CD14-positive monocyte (primary cell): ENCODE data around the gene STH. TPM values are rescaled to one million over a fixed set of nuclear protein-coding genes. Genes with fewer than 3 reads are reported as not detected.

Experiments used
- DNase-seq, 3 donors: peaks; one replicate each; pipeline ENCODE4 v3.0.0-alpha.2; 2011 to 2022
- H2AFZ ChIP-seq: 2 replicates; pipeline ENCODE4 v1.6.0; 2012; ENCODE audit warnings: mild to moderate bottlenecking, low read depth, low read length, inconsistent platforms; ENCODE audit not compliant: insufficient read depth, poor library complexity, severe bottlenecking
- H3K27ac ChIP-seq, 2 donors: 1 replicate in 1 of 2; 2 replicates in 1 of 2; pipeline ENCODE4 v1.5.1; 2012 to 2013; ENCODE audit warnings: low read length in 2 of 2, control low read depth in 1 of 2, inconsistent platforms in 1 of 2, low read depth in 1 of 2, mild to moderate bottlenecking in 1 of 2
- H3K27me3 ChIP-seq, 2 donors: one replicate each; pipeline versions ENCODE4 v1.6.0 to v1.6.1; 2011 to 2013; ENCODE audit warnings: low read length in 2 of 2; ENCODE audit not compliant: control insufficient read depth in 2 of 2, insufficient read depth in 2 of 2
- H3K36me3 ChIP-seq, 2 donors: replicated peaks in 1 of 2; 1 replicate in 1 of 2; 2 replicates in 1 of 2; pipeline versions ENCODE4 v1.5.1 to v1.6.1; 2012 to 2013; ENCODE audit warnings: low read length in 2 of 2, control low read depth in 1 of 2, inconsistent platforms in 1 of 2, mild to moderate bottlenecking in 1 of 2; ENCODE audit not compliant: insufficient read depth in 2 of 2, control insufficient read depth in 1 of 2
- H3K4me1 ChIP-seq, 2 donors: 1 replicate in 1 of 2; 2 replicates in 1 of 2; pipeline versions ENCODE4 v1.5.1 to v1.6.1; 2012 to 2013; ENCODE audit warnings: low read length in 2 of 2, control low read depth in 1 of 2, inconsistent platforms in 1 of 2, mild to moderate bottlenecking in 1 of 2, moderate library complexity in 1 of 2; ENCODE audit not compliant: insufficient read depth in 2 of 2, control insufficient read depth in 1 of 2
- H3K4me2 ChIP-seq: replicated peaks from 2 replicates; pipeline ENCODE3; 2012; ENCODE audit warnings: low read length, moderate library complexity, mild to moderate bottlenecking; ENCODE audit not compliant: poor library complexity, severe bottlenecking; ENCODE audit errors: extremely low read depth
- H3K4me3 ChIP-seq, 3 experiments: fragments of 200-600 bp in 1 of 3; sonication (generic) in 1 of 3; replicated peaks in 1 of 3; 1 replicate in 2 of 3; 2 replicates in 1 of 3; pipeline ENCODE4 v1.5.1; 2011 to 2013; ENCODE audit warnings: low read length in 3 of 3, mild to moderate bottlenecking in 3 of 3, control low read depth in 2 of 3, low read depth in 2 of 3, inconsistent platforms in 1 of 3, moderate library complexity in 1 of 3
- H3K79me2 ChIP-seq: 2 replicates; pipeline ENCODE4 v1.6.0; 2012; ENCODE audit warnings: mild to moderate bottlenecking, control low read depth, inconsistent platforms, low read length, moderate library complexity; ENCODE audit not compliant: insufficient read depth
- H3K9ac ChIP-seq: 2 replicates; pipeline ENCODE4 v1.6.0; 2017; ENCODE audit warnings: low read length, mild to moderate bottlenecking; ENCODE audit not compliant: insufficient read depth, poor library complexity, severe bottlenecking
- H3K9me3 ChIP-seq, 2 donors: replicated peaks in 1 of 2; 1 replicate in 1 of 2; 2 replicates in 1 of 2; pipeline versions ENCODE4 v1.5.1 to v1.6.1; 2012 to 2013; ENCODE audit warnings: low read length in 2 of 2, control low read depth in 1 of 2; ENCODE audit not compliant: control insufficient read depth in 1 of 2, insufficient read depth in 1 of 2
- H4K20me1 ChIP-seq: 2 replicates; pipeline ENCODE4 v1.6.0; 2012; ENCODE audit warnings: mild to moderate bottlenecking, low read length, control low read depth, moderate library complexity; ENCODE audit not compliant: insufficient read depth
- H3K27ac Mint-ChIP-seq, 7 donors: one replicate each; pipeline ENCODE4 v1.8.0; 2020; ENCODE audit warnings: mild to moderate bottlenecking in 7 of 7, mixed read lengths in 7 of 7, moderate library complexity in 6 of 7, inconsistent platforms in 2 of 7
- H3K27me3 Mint-ChIP-seq, 3 donors: one replicate each; pipeline ENCODE4 v1.8.0; 2021 to 2022; ENCODE audit warnings: low read depth in 3 of 3, mild to moderate bottlenecking in 3 of 3, mixed read lengths in 3 of 3, moderate library complexity in 3 of 3, inconsistent platforms in 1 of 3
- H3K36me3 Mint-ChIP-seq, 2 donors: one replicate each; pipeline ENCODE4 v1.8.0; 2020; ENCODE audit warnings: mixed read lengths in 2 of 2, inconsistent platforms in 1 of 2, mild to moderate bottlenecking in 1 of 2
- H3K4me1 Mint-ChIP-seq: one replicate; pipeline ENCODE4 v1.8.0; 2020; ENCODE audit warnings: mild to moderate bottlenecking, mixed read lengths
- H3K4me3 Mint-ChIP-seq, 2 donors: one replicate each; pipeline ENCODE4 v1.8.0; 2020; ENCODE audit warnings: mild to moderate bottlenecking in 2 of 2, mixed read lengths in 2 of 2, moderate library complexity in 1 of 2
- H3K9me3 Mint-ChIP-seq, 7 donors: one replicate each; pipeline ENCODE4 v1.8.0; 2020 to 2022; ENCODE audit warnings: mixed read lengths in 7 of 7, mild to moderate bottlenecking in 6 of 7, moderate library complexity in 6 of 7, inconsistent platforms in 2 of 7
- WGBS: methylation state at CpG from one replicate; pipeline ENCODE4 v1.1.5; 2013; ENCODE audit warnings: missing lambda C conversion rate; ENCODE audit not compliant: insufficient coverage; 5-methylcytosine and 5-hydroxymethylcytosine counted together
- intact Hi-C, 2 donors: fragments of 100-400 bp; cut with micrococcal nuclease; formaldehyde crosslinking; loops; one replicate each; pipeline versions ENCODE4 v1.15.0 to v1.15.1; 2023
- polyA plus RNA-seq, 3 donors: library from polyadenylated mRNA; depleted of rRNA in 1 of 3; unstranded in 2 of 3; stranded (reverse) in 1 of 3; fragments of 300-500 nt in 2 of 3; fragments of >200 nt in 1 of 3; fragmentation: Illumina TruSeq in 2 of 3; gene quantifications; 1 replicate in 2 of 3; 2 replicates in 1 of 3; pipeline ENCODE4 v1.2.3, GENCODE V29; 2012 to 2021
- TF ChIP-seq, protein P1 (sequence below): fragments of 200-600 bp; IDR thresholded peaks from one replicate; pipeline ENCODE4 v1.8.0; 2022; ENCODE audit warnings: antibody characterized with exemption, mild to moderate bottlenecking

The STH gene
- polyA plus RNA-seq, 3 donors = not detected

DNA sequence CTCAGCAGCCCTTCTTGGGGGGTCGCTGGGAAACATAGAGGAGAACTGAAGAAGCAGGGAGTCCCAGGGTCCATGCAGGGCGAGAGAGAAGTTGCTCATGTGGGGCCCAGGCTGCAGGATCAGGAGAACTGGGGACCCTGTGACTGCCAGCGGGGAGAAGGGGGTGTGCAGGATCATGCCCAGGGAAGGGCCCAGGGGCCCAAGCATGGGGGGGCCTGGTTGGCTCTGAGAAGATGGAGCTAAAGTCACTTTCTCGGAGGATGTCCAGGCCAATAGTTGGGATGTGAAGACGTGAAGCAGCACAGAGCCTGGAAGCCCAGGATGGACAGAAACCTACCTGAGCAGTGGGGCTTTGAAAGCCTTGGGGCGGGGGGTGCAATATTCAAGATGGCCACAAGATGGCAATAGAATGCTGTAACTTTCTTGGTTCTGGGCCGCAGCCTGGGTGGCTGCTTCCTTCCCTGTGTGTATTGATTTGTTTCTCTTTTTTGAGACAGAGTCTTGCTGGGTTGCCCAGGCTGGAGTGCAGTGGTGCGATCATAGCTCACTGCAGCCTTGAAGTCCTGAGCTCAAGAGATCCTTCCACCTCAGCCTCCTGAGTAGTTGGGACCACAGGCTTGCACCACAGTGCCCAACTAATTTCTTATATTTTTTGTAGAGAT is 3.4 kb downstream of the STH start:
- no peak overlapping the region for H3K9ac ChIP-seq
- H3K27me3 Mint-ChIP-seq = peaks cover 2 to 6% (median 4%) of the 10 kb centered on the region in 3 donors

DNA sequence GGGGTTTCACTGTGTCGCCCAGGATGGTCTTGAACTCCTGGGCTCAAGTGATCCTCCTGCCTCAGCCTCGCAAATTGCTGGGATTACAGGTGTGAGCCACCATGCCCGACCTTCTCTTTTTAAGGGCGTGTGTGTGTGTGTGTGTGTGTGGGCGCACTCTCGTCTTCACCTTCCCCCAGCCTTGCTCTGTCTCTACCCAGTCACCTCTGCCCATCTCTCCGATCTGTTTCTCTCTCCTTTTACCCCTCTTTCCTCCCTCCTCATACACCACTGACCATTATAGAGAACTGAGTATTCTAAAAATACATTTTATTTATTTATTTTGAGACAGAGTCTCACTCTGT is 3.9 kb downstream of the STH start:
- intact Hi-C loops = loop anchor here (2.0 kb wide), 2 partner anchors 206 to 208 kb away; no protein-coding TSS in a partner anchor

More for the DNA sequence above, 3.4 kb downstream of the STH start:
- H3K27ac ChIP-seq = no peak overlapping the region
- no peaks in the 10 kb centered on the region for H3K27me3 ChIP-seq
- Mint-ChIP-seq H3K4me1 (no peaks in the 10 kb centered on the region), H3K9me3 (no peaks in the 10 kb centered on the region), H3K4me3 (no peak overlapping the region), H3K36me3 (no peaks in the 10 kb centered on the region), H3K27ac (no peak overlapping the region)
- H3K4me1 ChIP-seq = no peaks in the 10 kb centered on the region
- no peak overlapping the region for H2AFZ ChIP-seq
- DNase-seq = peak; percentile 46 to 61 (median 56)
- WGBS = 30% methylated on average over 7 of the region's 8 CpGs
- H3K4me3 ChIP-seq = no peak overlapping the region
- intact Hi-C loops = loop anchor here (2.0 kb wide), 2 partner anchors 206 to 208 kb away; no protein-coding TSS in a partner anchor
- no peak overlapping the region for H3K4me2 ChIP-seq
- no peaks in the 10 kb centered on the region for H4K20me1 ChIP-seq
- H3K79me2 ChIP-seq = no peaks in the 10 kb centered on the region
- no peaks in the 10 kb centered on the region for H3K36me3 ChIP-seq
- TF ChIP-seq, protein P1, sequence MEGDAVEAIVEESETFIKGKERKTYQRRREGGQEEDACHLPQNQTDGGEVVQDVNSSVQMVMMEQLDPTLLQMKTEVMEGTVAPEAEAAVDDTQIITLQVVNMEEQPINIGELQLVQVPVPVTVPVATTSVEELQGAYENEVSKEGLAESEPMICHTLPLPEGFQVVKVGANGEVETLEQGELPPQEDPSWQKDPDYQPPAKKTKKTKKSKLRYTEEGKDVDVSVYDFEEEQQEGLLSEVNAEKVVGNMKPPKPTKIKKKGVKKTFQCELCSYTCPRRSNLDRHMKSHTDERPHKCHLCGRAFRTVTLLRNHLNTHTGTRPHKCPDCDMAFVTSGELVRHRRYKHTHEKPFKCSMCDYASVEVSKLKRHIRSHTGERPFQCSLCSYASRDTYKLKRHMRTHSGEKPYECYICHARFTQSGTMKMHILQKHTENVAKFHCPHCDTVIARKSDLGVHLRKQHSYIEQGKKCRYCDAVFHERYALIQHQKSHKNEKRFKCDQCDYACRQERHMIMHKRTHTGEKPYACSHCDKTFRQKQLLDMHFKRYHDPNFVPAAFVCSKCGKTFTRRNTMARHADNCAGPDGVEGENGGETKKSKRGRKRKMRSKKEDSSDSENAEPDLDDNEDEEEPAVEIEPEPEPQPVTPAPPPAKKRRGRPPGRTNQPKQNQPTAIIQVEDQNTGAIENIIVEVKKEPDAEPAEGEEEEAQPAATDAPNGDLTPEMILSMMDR = peak; percentile 97
- H3K9me3 ChIP-seq = no peaks in the 10 kb centered on the region

More for the DNA sequence above, 3.9 kb downstream of the STH start:
- DNase-seq = no peak
- Histone ChIP-seq H3K79me2 (no peaks in the 10 kb centered on the region), H3K9ac (no peak overlapping the region), H2AFZ (no peak overlapping the region), H3K27ac (no peak overlapping the region), H3K4me2 (no peak overlapping the region), H3K27me3 (no peaks in the 10 kb centered on the region), H3K36me3 (no peaks in the 10 kb centered on the region), H4K20me1 (no peaks in the 10 kb centered on the region), H3K9me3 (no peaks in the 10 kb centered on the region), H3K4me1 (no peaks in the 10 kb centered on the region), H3K4me3 (no peak overlapping the region)
- no CpG with 5 or more reads among the region's 7 CpGs for WGBS
- H3K27me3 Mint-ChIP-seq = peaks cover 2 to 5% (median 4%) of the 10 kb centered on the region in 3 donors
- H3K4me3 Mint-ChIP-seq = no peak overlapping the region
- H3K27ac Mint-ChIP-seq = no peak overlapping the region
- H3K36me3 Mint-ChIP-seq = no peaks in the 10 kb centered on the region
- TF ChIP-seq, protein P1 = no peak
- no peaks in the 10 kb centered on the region for H3K9me3 Mint-ChIP-seq
- H3K4me1 Mint-ChIP-seq = no peaks in the 10 kb centered on the region
